Measurements from ENCODE around the gene CLP1.

GRCh38 chr11:57624864-57625263 lies 32.7 kb upstream of the CLP1 start:
- no peak for TF ChIP-seq GABPA (IDR thresholded peaks at IDR 0.05 in 1 of 2, conservative IDR thresholded peaks at IDR 0.05 in 1 of 2)
- TF ChIP-seq CTCF (IDR thresholded peaks at IDR 0.05; ENCODE audit: low read depth, low read length, missing input control), result no peak
- no peak for TF ChIP-seq JUND (IDR thresholded peaks at IDR 0.05)
- TF ChIP-seq, protein P1, sequence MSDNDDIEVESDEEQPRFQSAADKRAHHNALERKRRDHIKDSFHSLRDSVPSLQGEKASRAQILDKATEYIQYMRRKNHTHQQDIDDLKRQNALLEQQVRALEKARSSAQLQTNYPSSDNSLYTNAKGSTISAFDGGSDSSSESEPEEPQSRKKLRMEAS (IDR thresholded peaks at IDR 0.05), result no peak

Data from liver (tissue), 3 donors.